WERI-Rb-1 (cell line): ENCODE results near the gene SLC35A3.

Experiments used
- DNase-seq: peaks from one replicate; pipeline ENCODE4 v3.0.0-alpha.2; 2020
- H3K27ac ChIP-seq: fragments of 250-450 bp; sonication (Bioruptor Pico); 2 replicates; pipeline ENCODE4 v1.5.1; 2020; ENCODE audit warnings: mild to moderate bottlenecking, moderate library complexity
- H3K27me3 ChIP-seq: fragments of 250-450 bp; sonication (Bioruptor Pico); 2 replicates; pipeline ENCODE4 v1.5.1; 2021; ENCODE audit warnings: mild to moderate bottlenecking, low read depth, moderate library complexity; ENCODE audit not compliant: insufficient read depth, severe bottlenecking
- H3K36me3 ChIP-seq: fragments of 250-450 bp; sonication (Bioruptor Pico); 2 replicates; pipeline ENCODE4 v1.5.1; 2020; ENCODE audit warnings: mild to moderate bottlenecking, moderate library complexity
- H3K4me3 ChIP-seq: 2 replicates; pipeline ENCODE4 v1.5.1; 2011; ENCODE audit warnings: low read depth, mild to moderate bottlenecking, control low read depth, low read length
- H3K9me3 ChIP-seq: fragments of 250-450 bp; sonication (Bioruptor Pico); 2 replicates; pipeline ENCODE4 v1.5.1; 2021; ENCODE audit warnings: mild to moderate bottlenecking, moderate library complexity; ENCODE audit not compliant: severe bottlenecking
- TF ChIP-seq, protein P1 (sequence below): IDR thresholded peaks from 2 replicates; pipeline ENCODE4 v1.5.1; 2011; ENCODE audit warnings: low read depth, mild to moderate bottlenecking, control low read depth, inconsistent platforms, low read length

Gene SLC35A3

DNA sequence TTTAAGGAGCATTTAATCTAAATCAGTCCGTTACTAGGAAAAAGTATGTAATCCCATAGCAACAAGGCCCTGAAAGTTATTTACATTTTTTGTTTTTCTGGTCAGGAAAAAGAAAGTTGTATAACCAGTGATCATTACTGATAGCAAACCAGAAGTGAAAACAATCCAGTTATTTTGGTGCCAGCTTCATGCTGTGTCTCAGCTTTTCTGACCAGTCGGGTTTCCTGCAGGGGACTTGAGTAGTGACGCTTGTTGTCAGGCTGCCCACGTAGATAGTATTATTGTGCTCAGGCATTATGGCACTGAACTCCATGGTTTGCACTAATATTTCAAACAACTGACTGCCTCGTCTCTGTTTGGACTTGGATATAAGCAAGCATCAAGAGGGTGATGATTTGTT, 107.7 kb downstream of the SLC35A3 start:
- Histone ChIP-seq H3K27ac (no peak overlapping the region), H3K36me3 (peaks cover 66% of the 10 kb centered on the region), H3K27me3 (no peaks in the 10 kb centered on the region), H3K4me3 (no peak overlapping the region), H3K9me3 (no peaks in the 10 kb centered on the region)
- TF ChIP-seq, protein P1, sequence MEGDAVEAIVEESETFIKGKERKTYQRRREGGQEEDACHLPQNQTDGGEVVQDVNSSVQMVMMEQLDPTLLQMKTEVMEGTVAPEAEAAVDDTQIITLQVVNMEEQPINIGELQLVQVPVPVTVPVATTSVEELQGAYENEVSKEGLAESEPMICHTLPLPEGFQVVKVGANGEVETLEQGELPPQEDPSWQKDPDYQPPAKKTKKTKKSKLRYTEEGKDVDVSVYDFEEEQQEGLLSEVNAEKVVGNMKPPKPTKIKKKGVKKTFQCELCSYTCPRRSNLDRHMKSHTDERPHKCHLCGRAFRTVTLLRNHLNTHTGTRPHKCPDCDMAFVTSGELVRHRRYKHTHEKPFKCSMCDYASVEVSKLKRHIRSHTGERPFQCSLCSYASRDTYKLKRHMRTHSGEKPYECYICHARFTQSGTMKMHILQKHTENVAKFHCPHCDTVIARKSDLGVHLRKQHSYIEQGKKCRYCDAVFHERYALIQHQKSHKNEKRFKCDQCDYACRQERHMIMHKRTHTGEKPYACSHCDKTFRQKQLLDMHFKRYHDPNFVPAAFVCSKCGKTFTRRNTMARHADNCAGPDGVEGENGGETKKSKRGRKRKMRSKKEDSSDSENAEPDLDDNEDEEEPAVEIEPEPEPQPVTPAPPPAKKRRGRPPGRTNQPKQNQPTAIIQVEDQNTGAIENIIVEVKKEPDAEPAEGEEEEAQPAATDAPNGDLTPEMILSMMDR = no peak
- DNase-seq = no peak

DNA sequence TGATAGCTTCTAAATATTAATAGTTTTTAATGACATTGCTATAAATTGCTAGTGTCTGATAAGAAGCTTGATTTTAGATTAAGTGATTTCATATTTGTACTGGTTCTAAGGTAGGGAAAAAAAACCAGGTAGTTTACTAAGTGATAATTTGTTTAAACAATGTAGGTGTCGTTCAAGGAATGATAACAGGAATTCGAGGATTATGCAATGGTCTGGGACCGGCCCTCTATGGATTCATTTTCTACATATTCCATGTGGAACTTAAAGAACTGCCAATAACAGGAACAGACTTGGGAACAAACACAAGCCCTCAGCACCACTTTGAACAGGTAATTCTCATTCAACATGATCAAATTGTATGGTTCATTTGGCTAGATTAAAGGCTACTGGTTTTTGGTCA, 110.5 kb downstream of the SLC35A3 start:
- DNase-seq = no peak
- Histone ChIP-seq H3K9me3 (no peaks in the 10 kb centered on the region), H3K27me3 (no peaks in the 10 kb centered on the region), H3K27ac (no peak overlapping the region), H3K36me3 (peaks cover 60% of the 10 kb centered on the region), H3K4me3 (no peak overlapping the region)
- TF ChIP-seq, protein P1 = no peak
